ENCODE measurements around the gene SLC22A2. TPM values are rescaled to one million over a fixed set of nuclear protein-coding genes. Genes with fewer than 3 reads are reported as not detected.

The SLC22A2 gene
- total RNA-seq, 1 donor from 2014 or later, result not detected

GRCh38 chr6:160174681-160175080 is 83.9 kb downstream of the SLC22A2 start:
- Mint-ChIP-seq H3K36me3 (no peaks in the 10 kb centered on the region), H3K4me1 (ENCODE audit: unreplicated experiment) (peaks cover 9% of the 10 kb centered on the region), H3K4me3 (no peak overlapping the region), H3K27me3 (no peaks in the 10 kb centered on the region), H3K27ac (no peak overlapping the region), H3K9me3 (no peaks in the 10 kb centered on the region)
- TF ChIP-seq, protein P1, sequence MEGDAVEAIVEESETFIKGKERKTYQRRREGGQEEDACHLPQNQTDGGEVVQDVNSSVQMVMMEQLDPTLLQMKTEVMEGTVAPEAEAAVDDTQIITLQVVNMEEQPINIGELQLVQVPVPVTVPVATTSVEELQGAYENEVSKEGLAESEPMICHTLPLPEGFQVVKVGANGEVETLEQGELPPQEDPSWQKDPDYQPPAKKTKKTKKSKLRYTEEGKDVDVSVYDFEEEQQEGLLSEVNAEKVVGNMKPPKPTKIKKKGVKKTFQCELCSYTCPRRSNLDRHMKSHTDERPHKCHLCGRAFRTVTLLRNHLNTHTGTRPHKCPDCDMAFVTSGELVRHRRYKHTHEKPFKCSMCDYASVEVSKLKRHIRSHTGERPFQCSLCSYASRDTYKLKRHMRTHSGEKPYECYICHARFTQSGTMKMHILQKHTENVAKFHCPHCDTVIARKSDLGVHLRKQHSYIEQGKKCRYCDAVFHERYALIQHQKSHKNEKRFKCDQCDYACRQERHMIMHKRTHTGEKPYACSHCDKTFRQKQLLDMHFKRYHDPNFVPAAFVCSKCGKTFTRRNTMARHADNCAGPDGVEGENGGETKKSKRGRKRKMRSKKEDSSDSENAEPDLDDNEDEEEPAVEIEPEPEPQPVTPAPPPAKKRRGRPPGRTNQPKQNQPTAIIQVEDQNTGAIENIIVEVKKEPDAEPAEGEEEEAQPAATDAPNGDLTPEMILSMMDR (conservative IDR thresholded peaks at IDR 0.05), result no peak
- no peak for DNase-seq (ENCODE audit: extremely low spot score, unreplicated experiment)

GRCh38 chr6:160173806-160174527 is 84.7 kb downstream of the SLC22A2 start:
- Mint-ChIP-seq H3K27ac (no peak overlapping the region), H3K4me1 (ENCODE audit: unreplicated experiment) (peaks cover 9% of the 10 kb centered on the region), H3K4me3 (no peak overlapping the region), H3K27me3 (no peaks in the 10 kb centered on the region), H3K9me3 (no peaks in the 10 kb centered on the region), H3K36me3 (no peaks in the 10 kb centered on the region)
- TF ChIP-seq, protein P1 (conservative IDR thresholded peaks at IDR 0.05), result no peak
- no peak for DNase-seq (ENCODE audit: extremely low spot score, unreplicated experiment)

- DNase-seq (ENCODE audit: extremely low spot score, unreplicated experiment), result no peak
- TF ChIP-seq, protein P1 (conservative IDR thresholded peaks at IDR 0.05), result no peak
- H3K36me3 Mint-ChIP-seq, result no peaks in the 10 kb centered on the region
- no peaks in the 10 kb centered on the region for H3K27me3 Mint-ChIP-seq
- no peak overlapping the region for H3K4me3 Mint-ChIP-seq
- no peak overlapping the region for H3K27ac Mint-ChIP-seq
- no peaks in the 10 kb centered on the region for H3K9me3 Mint-ChIP-seq
- H3K4me1 Mint-ChIP-seq (ENCODE audit: unreplicated experiment), result peaks cover 9% of the 10 kb centered on the region
Measured at GRCh38 chr6:160172704-160173103, 85.9 kb downstream of the SLC22A2 start.

DNA sequence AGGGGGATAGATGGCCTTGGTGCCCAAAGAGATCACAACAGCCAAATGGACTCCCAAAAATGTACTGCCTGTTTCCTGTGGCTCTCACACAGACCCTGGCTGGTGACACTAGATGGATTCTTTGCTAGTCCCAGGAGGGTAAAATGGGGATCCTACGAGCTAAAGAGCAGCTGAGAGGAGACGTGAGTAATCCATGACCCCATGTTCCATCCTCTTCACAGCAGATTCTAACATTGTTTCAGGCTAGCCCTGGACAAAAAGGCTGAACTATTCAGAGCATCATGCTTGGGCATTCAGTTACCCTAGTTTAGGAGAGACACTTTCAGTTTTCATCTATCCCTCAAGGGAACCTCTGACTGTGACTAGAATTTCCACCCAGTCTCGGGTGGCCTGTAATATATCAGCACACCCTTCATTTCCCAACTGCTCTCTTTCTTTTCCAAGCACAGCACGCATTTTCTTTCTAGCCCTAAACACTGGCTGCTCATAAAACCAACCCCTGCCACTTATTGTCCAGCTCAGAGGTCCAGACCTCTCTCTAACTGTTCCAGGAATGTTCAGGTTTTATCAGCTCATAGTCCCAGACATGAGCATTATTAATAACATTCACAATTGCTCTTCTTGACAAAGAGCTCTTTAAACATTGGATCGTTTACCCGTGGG is 88.5 kb downstream of the SLC22A2 start:
- no peaks in the 10 kb centered on the region for H3K27me3 Mint-ChIP-seq
- no peak for DNase-seq (ENCODE audit: extremely low spot score, unreplicated experiment)
- TF ChIP-seq, protein P1 (conservative IDR thresholded peaks at IDR 0.05), result no peak
- peaks cover 9% of the 10 kb centered on the region for H3K4me1 Mint-ChIP-seq (ENCODE audit: unreplicated experiment)
- no peak overlapping the region for H3K4me3 Mint-ChIP-seq
- no peaks in the 10 kb centered on the region for H3K36me3 Mint-ChIP-seq
- no peak overlapping the region for H3K27ac Mint-ChIP-seq
- no peaks in the 10 kb centered on the region for H3K9me3 Mint-ChIP-seq

DNA sequence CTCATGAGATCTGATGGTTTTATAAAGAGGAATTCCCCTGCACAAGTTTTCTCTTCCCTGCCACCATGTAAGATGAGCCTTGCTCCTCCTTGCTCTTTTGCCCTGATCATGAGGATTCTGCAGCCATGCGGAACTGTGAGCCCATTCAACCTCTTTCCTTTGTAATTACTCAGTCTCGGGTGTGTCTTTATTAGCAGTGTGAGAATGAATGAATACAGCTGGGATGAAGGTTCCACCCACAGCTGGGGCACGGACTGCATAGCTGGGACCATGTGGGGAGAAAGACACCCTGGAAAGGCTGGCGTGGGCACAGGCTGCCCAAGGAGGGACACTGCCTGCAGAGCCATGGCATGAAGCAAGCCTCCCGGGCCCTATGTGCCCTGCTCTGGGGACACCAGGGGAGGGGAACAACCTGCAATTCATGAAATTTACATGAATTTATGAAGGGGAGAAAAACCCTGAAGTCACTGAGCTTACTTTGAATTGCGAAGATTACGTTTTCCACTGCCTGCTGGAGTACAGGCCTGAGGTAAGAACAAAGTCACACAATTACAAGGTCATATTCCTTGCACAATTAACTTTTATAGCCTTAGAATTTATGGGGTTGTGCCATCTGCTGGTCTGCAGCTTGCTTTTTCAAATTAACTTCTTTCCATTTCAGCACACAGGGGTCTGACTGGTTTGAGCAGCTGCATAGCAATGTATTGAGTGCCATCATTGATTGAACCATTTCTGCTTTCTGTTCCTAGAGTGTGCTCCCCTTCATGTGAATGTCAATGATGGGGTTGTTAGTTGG is 90.8 kb downstream of the SLC22A2 start:
- Mint-ChIP-seq H3K4me3 (no peak overlapping the region), H3K27ac (no peak overlapping the region), H3K36me3 (no peaks in the 10 kb centered on the region), H3K9me3 (no peaks in the 10 kb centered on the region), H3K4me1 (ENCODE audit: unreplicated experiment) (peaks cover 9% of the 10 kb centered on the region), H3K27me3 (no peaks in the 10 kb centered on the region)
- DNase-seq (ENCODE audit: extremely low spot score, unreplicated experiment), result no peak
- TF ChIP-seq, protein P1 (conservative IDR thresholded peaks at IDR 0.05), result no peak

Other genes starting within 250 kb of the SLC22A2 start
- gene SLC22A1, start 137.0 kb downstream of the SLC22A2 start, total RNA-seq (ENCODE audit: low replicate concordance), result 1.2 and 3.0 TPM in 2 replicates
- 0.52 and 0.87 TPM in 2 replicates for gene SLC22A3, start 89.6 kb upstream of the SLC22A2 start, total RNA-seq (ENCODE audit: low replicate concordance)